Measurements from ENCODE around the gene CCDC28B. TPM values are rescaled to one million over a fixed set of nuclear protein-coding genes. Genes with fewer than 3 reads are reported as not detected.

The CCDC28B gene
- polyA plus RNA-seq, 1 of the 3 experiments (the other 2 are of a cell fraction): 26.3 TPM

GRCh38 chr1:32215629-32216480, 15.5 kb downstream of the CCDC28B start:
- 86% methylated on average over 7 of the region's 10 CpGs for WGBS (ENCODE audit: low lambda C conversion rate)
- CTCF ChIA-PET: interaction anchor here (0.7 to 3.6 kb wide), 33 partner anchors 11 to 502 kb away, joined by 3 to 45 read pairs (median 4); partner anchors contain the start of genes BSDC1, CCDC28B, FAM167B and IQCC

DNA sequence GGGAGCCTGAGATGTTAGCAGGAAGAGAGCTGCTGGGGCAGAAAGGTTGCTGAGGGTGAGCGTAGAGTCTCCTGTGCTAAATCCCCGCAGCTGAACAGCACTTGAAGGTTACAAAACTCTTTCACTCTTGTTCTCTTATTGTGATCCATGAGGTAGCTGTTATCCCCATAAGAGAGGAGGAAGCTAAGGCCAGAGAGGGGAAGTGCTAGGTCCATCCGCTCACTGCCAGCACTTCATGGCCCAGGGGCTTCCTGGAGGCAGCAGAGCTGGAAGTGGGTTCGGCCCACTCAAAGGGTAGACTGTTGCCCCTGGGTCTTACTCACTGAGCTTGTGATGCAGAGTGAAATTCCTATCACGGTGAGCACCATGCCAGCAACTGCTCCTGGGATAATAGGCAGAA, 16.2 kb downstream of the CCDC28B start:
- Histone ChIP-seq H3K9me3 (no peaks in the 10 kb centered on the region), H3K4me2 (no peak overlapping the region), H3F3A (replicated peaks; ENCODE audit: insufficient read depth) (peaks cover 3% of the 10 kb centered on the region), H3K79me2 (ENCODE audit: insufficient read depth) (peaks cover 27% of the 10 kb centered on the region), H3K9ac (no peak overlapping the region), H3K27ac (ENCODE audit: low read depth in 2 of 2, low read length in 1 of 2) (no peak overlapping the region), H3K4me1 (ENCODE audit: control insufficient read depth in 1 of 2, insufficient read depth in 2 of 2, low read depth in 1 of 2, low read length in 1 of 2) (peaks cover 0 to 11% of the 10 kb centered on the region in 2 experiments; a peak in 2 of 4 replicates), H2AFZ (ENCODE audit: low read depth) (no peak overlapping the region), H3K4me3 (ENCODE audit: low read depth in 2 of 2, low read length in 1 of 2) (no peak overlapping the region), H4K20me1 (ENCODE audit: insufficient read depth) (no peaks in the 10 kb centered on the region), H3K9me2 (no peaks in the 10 kb centered on the region), H3K27me3 (ENCODE audit: insufficient read depth) (no peaks in the 10 kb centered on the region), H3K36me3 (replicated peaks in 1 of 2; ENCODE audit: control insufficient read depth in 1 of 2, insufficient read depth in 2 of 2, low read length in 1 of 2) (peaks cover 5 to 27% of the 10 kb centered on the region in 2 experiments)
- WGBS (ENCODE audit: low lambda C conversion rate): 94% methylated on average over 5 of the region's 5 CpGs
- CTCF ChIA-PET: interaction anchor here (0.9 to 3.6 kb wide), 14 partner anchors 10 to 156 kb away, joined by 3 to 45 read pairs (median 8); partner anchors contain the start of genes CCDC28B, FAM167B, IQCC and LCK
- DNase-seq: no peak
- POLR2A ChIA-PET: interaction anchor here (0.9 to 2.2 kb wide), 4 partner anchors 10 to 119 kb away, joined by 3 to 11 read pairs (median 10); partner anchors contain the start of genes IQCC and MARCKSL1
- TF ChIP-seq PBX3 (IDR thresholded peaks at IDR 0.05) (no peak), FOXJ3 (CRISPR knock-in tag; IDR thresholded peaks at IDR 0.05) (no peak), EZH2phosphoT487 (IDR thresholded peaks at IDR 0.05; ENCODE audit: borderline replicate concordance, low read depth) (no peak), USF1 (IDR thresholded peaks at IDR 0.05; ENCODE audit: borderline replicate concordance, low read depth) (no peak)

More at GRCh38 chr1:32215629-32216480, 15.5 kb downstream of the CCDC28B start:
- H3K4me1 ChIP-seq (ENCODE audit: control insufficient read depth in 1 of 2, insufficient read depth in 2 of 2, low read depth in 1 of 2, low read length in 1 of 2): peaks cover 0 to 5% of the 10 kb centered on the region in 2 experiments; a peak in 1 of 4 replicates
- H3K4me3 ChIP-seq (ENCODE audit: low read depth in 2 of 2, low read length in 1 of 2): no peak overlapping the region; a peak in 1 of 4 replicates
- no peak overlapping the region for H3K9ac ChIP-seq
- no peaks in the 10 kb centered on the region for H3K9me2 ChIP-seq
- peaks cover 20% of the 10 kb centered on the region for H3K79me2 ChIP-seq (ENCODE audit: insufficient read depth)
- H3K4me2 ChIP-seq: no peak overlapping the region
- TF ChIP-seq SMC3 (IDR thresholded peaks at IDR 0.05; ENCODE audit: low read depth, low read length) (peak; percentile 61), RAD21 (IDR thresholded peaks at IDR 0.05; ENCODE audit: low read length) (peak; percentile 75), CTCF (IDR thresholded peaks at IDR 0.05) (peak; percentile 84), EZH2phosphoT487 (IDR thresholded peaks at IDR 0.05; ENCODE audit: borderline replicate concordance, low read depth) (no peak)
- peaks cover 3% of the 10 kb centered on the region for H3F3A ChIP-seq (replicated peaks; ENCODE audit: insufficient read depth)
- peak; percentile 79 for DNase-seq
- H4K20me1 ChIP-seq (ENCODE audit: insufficient read depth): no peaks in the 10 kb centered on the region
- POLR2A ChIA-PET: interaction anchor here (0.7 to 2.2 kb wide), 5 partner anchors 10 to 120 kb away, joined by 3 to 11 read pairs (median 10); partner anchors contain the start of genes IQCC and MARCKSL1
- H2AFZ ChIP-seq (ENCODE audit: low read depth): no peak overlapping the region
- peaks cover 5 to 27% of the 10 kb centered on the region in 2 experiments for H3K36me3 ChIP-seq (replicated peaks in 1 of 2; ENCODE audit: control insufficient read depth in 1 of 2, insufficient read depth in 2 of 2, low read length in 1 of 2)
- no peaks in the 10 kb centered on the region for H3K9me3 ChIP-seq
- no peaks in the 10 kb centered on the region for H3K27me3 ChIP-seq (ENCODE audit: insufficient read depth)
- 0 out of 4 replicates have a peak overlapping the region, but pooled peaks of 1 of the 2 experiments have one; percentile 12 for H3K27ac ChIP-seq (ENCODE audit: low read depth in 2 of 2, low read length in 1 of 2)

Data from SK-N-SH (cell line).